Omental fat pad (tissue), 4 donors: ENCODE results near the gene TSPAN13. TPM values are rescaled to one million over a fixed set of nuclear protein-coding genes. Genes with fewer than 3 reads are reported as not detected.

Experiments used
- ATAC-seq: fragments of 150-250 bp; one replicate; pipeline ENCODE4 v1.9.1; 2016; ENCODE audit warnings: mild to moderate bottlenecking, moderate library complexity; ENCODE audit not compliant: low FRiP score
- DNase-seq: peaks from one replicate; pipeline ENCODE4 v3.0.0-alpha.2; 2019; ENCODE audit warnings: low spot score
- total RNA-seq, 4 donors: library from RNA; depleted of rRNA; stranded (reverse); fragments of >200 nt; gene quantifications; one replicate each; pipeline ENCODE4 v1.1.0, GENCODE V29; 2016
- TF ChIP-seq, protein P1 (sequence below), 3 donors: fragments of 450-650 bp; IDR thresholded peaks; one replicate each; pipeline ENCODE4 v1.5.1; 2016 to 2017; ENCODE audit warnings: antibody characterized with exemption in 3 of 3, mild to moderate bottlenecking in 3 of 3, moderate library complexity in 2 of 3

The TSPAN13 gene
- total RNA-seq, 4 donors from 2014 or later, result 15.2 to 111 (median 30.5) TPM

GRCh38 chr7:16779051-16779450 is 25.5 kb downstream of the TSPAN13 start:
- TF ChIP-seq, protein P1, sequence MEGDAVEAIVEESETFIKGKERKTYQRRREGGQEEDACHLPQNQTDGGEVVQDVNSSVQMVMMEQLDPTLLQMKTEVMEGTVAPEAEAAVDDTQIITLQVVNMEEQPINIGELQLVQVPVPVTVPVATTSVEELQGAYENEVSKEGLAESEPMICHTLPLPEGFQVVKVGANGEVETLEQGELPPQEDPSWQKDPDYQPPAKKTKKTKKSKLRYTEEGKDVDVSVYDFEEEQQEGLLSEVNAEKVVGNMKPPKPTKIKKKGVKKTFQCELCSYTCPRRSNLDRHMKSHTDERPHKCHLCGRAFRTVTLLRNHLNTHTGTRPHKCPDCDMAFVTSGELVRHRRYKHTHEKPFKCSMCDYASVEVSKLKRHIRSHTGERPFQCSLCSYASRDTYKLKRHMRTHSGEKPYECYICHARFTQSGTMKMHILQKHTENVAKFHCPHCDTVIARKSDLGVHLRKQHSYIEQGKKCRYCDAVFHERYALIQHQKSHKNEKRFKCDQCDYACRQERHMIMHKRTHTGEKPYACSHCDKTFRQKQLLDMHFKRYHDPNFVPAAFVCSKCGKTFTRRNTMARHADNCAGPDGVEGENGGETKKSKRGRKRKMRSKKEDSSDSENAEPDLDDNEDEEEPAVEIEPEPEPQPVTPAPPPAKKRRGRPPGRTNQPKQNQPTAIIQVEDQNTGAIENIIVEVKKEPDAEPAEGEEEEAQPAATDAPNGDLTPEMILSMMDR (IDR thresholded peaks at IDR 0.05), result no peak
- DNase-seq (no peak), ATAC-seq (no peak)

- ATAC-seq (no peak), DNase-seq (no peak)
- TF ChIP-seq, protein P1 (IDR thresholded peaks at IDR 0.05), result no peak
Observed at GRCh38 chr7:16780596-16780995, 27.0 kb downstream of the TSPAN13 start.

DNA sequence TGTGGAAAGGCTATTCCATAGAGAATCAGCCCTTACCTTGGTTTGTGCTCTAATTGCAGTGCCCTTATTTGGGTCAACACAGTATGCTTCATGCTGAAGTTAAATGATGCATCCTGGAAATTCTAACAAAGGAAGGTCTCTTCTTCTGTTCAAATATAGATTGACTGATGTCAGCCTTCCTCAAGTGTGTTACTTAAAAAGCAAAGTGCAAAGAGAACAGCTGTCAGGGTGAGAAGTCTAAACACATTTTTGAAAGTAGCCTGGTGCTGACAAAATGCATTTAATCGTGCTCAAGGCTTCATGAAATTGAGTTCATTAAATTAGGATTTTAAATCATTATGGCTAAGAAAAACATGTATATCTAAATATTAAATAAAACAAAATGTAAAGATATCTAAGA is 31.8 kb downstream of the TSPAN13 start:
- no peak for DNase-seq
- no peak for ATAC-seq
- TF ChIP-seq, protein P1 (IDR thresholded peaks at IDR 0.05), result no peak

DNA sequence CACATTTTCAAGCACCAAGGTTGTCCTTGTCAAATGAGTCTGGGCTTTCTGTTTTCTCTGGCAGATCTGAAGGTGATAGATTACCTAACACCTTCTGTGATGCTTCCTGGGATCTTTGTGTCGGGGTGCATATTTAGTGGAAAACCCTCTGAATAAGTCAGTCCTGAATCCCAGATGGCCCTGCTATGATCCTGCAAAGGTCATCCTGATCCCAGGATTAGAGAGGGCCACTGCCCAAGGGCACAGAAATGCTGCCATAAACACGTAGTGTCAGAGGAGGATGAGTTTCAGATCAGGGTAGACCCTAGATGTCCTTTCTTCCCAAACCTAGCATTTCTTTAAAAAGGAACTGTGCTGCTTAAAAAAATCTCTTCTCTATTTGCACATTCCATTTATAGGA is 32.3 kb downstream of the TSPAN13 start:
- ATAC-seq, result no peak
- DNase-seq, result no peak
- TF ChIP-seq, protein P1 (IDR thresholded peaks at IDR 0.05), result no peak

DNA sequence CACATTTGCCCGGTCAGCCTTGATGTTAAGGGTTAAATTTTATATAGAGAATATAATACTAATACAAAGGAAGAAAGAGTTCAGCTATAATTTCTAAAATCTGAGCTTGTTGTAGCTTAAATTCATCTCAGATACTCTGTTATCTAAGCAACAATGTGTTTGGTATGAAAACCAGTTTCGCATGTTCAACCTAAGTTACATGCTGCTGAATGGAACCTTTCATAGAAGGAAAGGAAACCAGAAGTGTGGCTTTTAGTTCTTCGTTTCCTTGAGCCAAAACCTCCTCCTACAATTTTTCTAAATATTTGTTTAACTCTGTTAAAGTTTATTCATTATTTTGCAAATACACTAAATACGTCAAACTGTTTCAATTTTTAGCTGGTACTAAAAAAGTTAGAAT is 32.7 kb downstream of the TSPAN13 start:
- TF ChIP-seq, protein P1 (IDR thresholded peaks at IDR 0.05), result no peak
- ATAC-seq (no peak), DNase-seq (no peak)

DNA sequence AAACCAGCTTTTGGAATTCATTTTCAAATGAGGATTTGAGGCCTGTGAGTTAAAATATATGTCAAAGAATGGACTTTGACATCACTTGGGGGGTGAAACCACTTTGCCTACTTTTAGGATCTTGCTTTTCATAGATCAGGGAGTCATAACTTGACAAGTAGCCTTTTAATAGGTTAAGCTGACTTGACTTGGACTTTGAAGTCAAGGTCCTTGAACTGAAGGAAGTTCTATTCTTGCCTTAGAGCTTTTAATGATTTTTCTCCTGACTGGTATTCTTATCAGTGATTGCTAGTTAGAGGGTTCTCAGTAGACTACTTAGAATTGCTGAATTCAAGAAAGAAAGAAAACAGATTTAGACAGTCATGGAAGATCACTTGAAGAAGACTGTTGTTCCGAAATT is 33.6 kb downstream of the TSPAN13 start:
- TF ChIP-seq, protein P1 (IDR thresholded peaks at IDR 0.05), result no peak
- DNase-seq, result no peak
- ATAC-seq, result no peak

DNA sequence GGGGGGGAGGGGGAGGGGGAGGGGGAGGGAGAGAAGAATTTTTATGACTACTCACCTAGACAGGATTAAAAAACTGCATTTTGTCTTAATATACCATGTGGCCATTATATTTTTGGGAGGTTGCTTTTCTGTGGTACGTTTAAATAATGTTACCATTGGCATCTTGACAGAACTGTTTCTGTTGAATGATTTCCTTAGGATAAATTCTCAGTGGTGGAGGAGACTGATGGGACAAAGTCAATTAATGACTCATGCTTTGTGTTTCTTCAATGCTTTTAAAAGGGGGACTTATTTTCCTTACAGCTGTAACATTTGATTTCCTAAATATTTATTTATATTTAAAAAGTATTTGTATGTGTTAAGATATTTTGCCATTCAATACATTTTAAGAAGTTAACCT is 37.5 kb downstream of the TSPAN13 start:
- TF ChIP-seq, protein P1 (IDR thresholded peaks at IDR 0.05), result no peak
- ATAC-seq (no peak), DNase-seq (no peak)
